ENCODE data around the gene SLC2A11.

- no peak for TF ChIP-seq REST (IDR thresholded peaks at IDR 0.05)
- TF ChIP-seq CTCF (IDR thresholded peaks at IDR 0.05; ENCODE audit: low read depth, low read length, missing input control) = no peak
- TF ChIP-seq TAF1 (conservative IDR thresholded peaks at IDR 0.05) = no peak
- no peak for TF ChIP-seq RXRA (IDR thresholded peaks at IDR 0.05)
- TF ChIP-seq MAX (IDR thresholded peaks at IDR 0.05) = no peak
- no peak for TF ChIP-seq EGR1 (IDR thresholded peaks at IDR 0.05; ENCODE audit: low read depth in 2 of 2)
- TF ChIP-seq JUND (IDR thresholded peaks at IDR 0.05) = no peak
- TF ChIP-seq ATF3 (IDR thresholded peaks at IDR 0.05) = no peak
- TF ChIP-seq GABPA (IDR thresholded peaks at IDR 0.05 in 1 of 2, conservative IDR thresholded peaks at IDR 0.05 in 1 of 2) = no peak
- TF ChIP-seq RAD21 (IDR thresholded peaks at IDR 0.05) = no peak
- no peak for TF ChIP-seq SP1 (IDR thresholded peaks at IDR 0.05)
- TF ChIP-seq HNF4A (conservative IDR thresholded peaks at IDR 0.05) = no peak
- no peak for TF ChIP-seq YY1 (IDR thresholded peaks at IDR 0.05)
- TF ChIP-seq FOXA1 (IDR thresholded peaks at IDR 0.05) = no peak
Measured at GRCh38 chr22:23878219-23878618, 20.5 kb downstream of the SLC2A11 start.

Data from liver (tissue), 3 donors.